BJ (cell line): ENCODE measurements around the gene GRK7. TPM values are rescaled to one million over a fixed set of nuclear protein-coding genes. Genes with fewer than 3 reads are reported as not detected.
"Not testable (repeated sequence)": the region's sequence is repeated elsewhere in the genome, so short reads cannot be mapped to it uniquely, and the experiment has no call there.

Source experiments
- CTCF ChIA-PET: fragments of 350-600 bp; formaldehyde crosslinking; extraction: SDS; loops from one replicate; lab custom pipeline; 2021; ENCODE audit warnings: antibody characterized with exemption, inconsistent platforms; lab: Yijun Ruan, JAX
- POLR2A ChIA-PET: fragments of 300-600 bp; sonication (Branson Sonifier 250); formaldehyde crosslinking; extraction: SDS; loops from one replicate; lab custom pipeline; 2021; ENCODE audit warnings: antibody characterized with exemption; lab: Charles Lee
- DNase-seq: peaks from one replicate; pipeline ENCODE4 v3.0.0-alpha.2; 2011; ENCODE audit warnings: low read depth
- H3K27me3 ChIP-seq: 2 replicates; pipeline ENCODE4 v1.6.0; 2011; ENCODE audit warnings: low read length; ENCODE audit not compliant: control insufficient read depth, insufficient read depth
- H3K36me3 ChIP-seq: 2 replicates; pipeline ENCODE4 v1.5.1; 2011; ENCODE audit warnings: low read length; ENCODE audit not compliant: control insufficient read depth, insufficient read depth
- H3K4me3 ChIP-seq: 2 replicates; pipeline ENCODE4 v1.5.1; 2011; ENCODE audit warnings: low read depth, mild to moderate bottlenecking, control low read depth, low read length
- CTCF ChIP-seq: IDR thresholded peaks from 2 replicates; pipeline ENCODE4 v1.5.1; 2011; ENCODE audit warnings: low read depth, mild to moderate bottlenecking, control low read depth, inconsistent platforms, low read length, moderate library complexity; ENCODE audit not compliant: insufficient read depth
- polyA plus RNA-seq: library from polyadenylated mRNA; depleted of rRNA; stranded (reverse); fragments of >200 nt; gene quantifications from 2 replicates; pipeline ENCODE4 v1.2.3, GENCODE V29; 2011

The GRK7 gene
- polyA plus RNA-seq, 1 experiment: not detected

- Histone ChIP-seq H3K36me3 (no peaks in the 10 kb centered on the region), H3K27me3 (peaks cover 6% of the 10 kb centered on the region), H3K4me3 (no peak overlapping the region)
- DNase-seq: no peak
- no peak for TF ChIP-seq CTCF
- CTCF ChIA-PET: interaction anchor here (0.5 to 0.6 kb wide), 2 partner anchors 20 to 241 kb away, joined by 3 read pairs; no protein-coding TSS in a partner anchor
- POLR2A ChIA-PET: no interaction called here
Measured at GRCh38 chr3:141802316-141803077, 39.3 kb downstream of the GRK7 start.

GRCh38 chr3:141803538-141803937 is 40.3 kb downstream of the GRK7 start:
- POLR2A ChIA-PET, H3K4me3 ChIP-seq, H3K36me3 ChIP-seq, DNase-seq, CTCF ChIA-PET, H3K27me3 ChIP-seq: not testable (repeated sequence)

- no peak overlapping the region for H3K4me3 ChIP-seq
- H3K27me3 ChIP-seq: peaks cover 6% of the 10 kb centered on the region
- no peak for TF ChIP-seq CTCF
- ChIA-PET POLR2A (no interaction called here), CTCF (no interaction called here)
- DNase-seq: no peak
- H3K36me3 ChIP-seq: no peaks in the 10 kb centered on the region
Measured at GRCh38 chr3:141804447-141804777, 41.2 kb downstream of the GRK7 start.

GRCh38 chr3:141804778-141805639 is 41.8 kb downstream of the GRK7 start:
- TF ChIP-seq CTCF: no peak
- POLR2A ChIA-PET: no interaction called here
- CTCF ChIA-PET: no interaction called here
- no peaks in the 10 kb centered on the region for H3K36me3 ChIP-seq
- H3K27me3 ChIP-seq: peaks cover 7% of the 10 kb centered on the region
- no peak overlapping the region for H3K4me3 ChIP-seq
- no peak for DNase-seq

GRCh38 chr3:141807277-141808033 is 44.2 kb downstream of the GRK7 start:
- ChIA-PET CTCF (no interaction called here), POLR2A (no interaction called here)
- TF ChIP-seq CTCF: no peak
- DNase-seq: no peak
- Histone ChIP-seq H3K27me3 (peaks cover 10% of the 10 kb centered on the region), H3K4me3 (no peak overlapping the region), H3K36me3 (no peaks in the 10 kb centered on the region)
